ENCODE data around the gene ZDHHC17.

DNA sequence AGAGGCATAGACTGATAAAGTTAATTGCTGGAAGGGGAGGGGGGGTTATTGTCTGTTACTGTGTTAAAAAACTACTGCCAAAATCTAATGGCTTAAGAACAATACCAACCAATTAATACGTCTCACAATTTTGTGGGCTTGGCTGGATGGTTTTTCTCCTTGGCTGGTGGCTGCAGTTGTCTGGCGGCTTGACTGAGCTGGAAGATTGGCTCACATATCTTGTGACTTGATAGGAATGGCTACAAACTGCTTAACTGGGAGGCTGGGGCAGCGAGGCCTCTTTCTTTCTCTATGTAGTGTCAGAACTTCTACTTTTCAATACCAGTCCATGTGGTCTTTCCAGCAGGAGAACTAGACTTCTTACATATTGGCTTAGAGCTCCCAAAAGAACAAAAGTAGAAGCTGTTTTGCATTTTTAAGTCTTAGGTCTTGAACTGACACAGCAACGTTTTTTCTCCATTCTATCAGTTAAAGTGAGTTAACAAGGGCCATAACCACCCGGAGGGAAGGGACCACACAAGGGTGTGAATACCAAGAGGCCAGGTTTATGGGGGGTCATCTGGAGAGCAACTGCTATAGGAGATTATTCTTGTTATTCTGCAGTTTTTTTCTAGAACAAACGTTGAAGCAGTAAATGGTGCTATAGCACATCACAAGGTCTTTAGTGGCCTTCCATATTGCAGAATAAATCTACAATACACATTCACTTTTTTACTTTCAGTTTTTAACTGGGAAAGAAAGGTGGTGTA lies 46.9 kb downstream of the ZDHHC17 start:
- no peak for TF ChIP-seq EZH2 (IDR thresholded peaks at IDR 0.05)
- TF ChIP-seq, protein P1, sequence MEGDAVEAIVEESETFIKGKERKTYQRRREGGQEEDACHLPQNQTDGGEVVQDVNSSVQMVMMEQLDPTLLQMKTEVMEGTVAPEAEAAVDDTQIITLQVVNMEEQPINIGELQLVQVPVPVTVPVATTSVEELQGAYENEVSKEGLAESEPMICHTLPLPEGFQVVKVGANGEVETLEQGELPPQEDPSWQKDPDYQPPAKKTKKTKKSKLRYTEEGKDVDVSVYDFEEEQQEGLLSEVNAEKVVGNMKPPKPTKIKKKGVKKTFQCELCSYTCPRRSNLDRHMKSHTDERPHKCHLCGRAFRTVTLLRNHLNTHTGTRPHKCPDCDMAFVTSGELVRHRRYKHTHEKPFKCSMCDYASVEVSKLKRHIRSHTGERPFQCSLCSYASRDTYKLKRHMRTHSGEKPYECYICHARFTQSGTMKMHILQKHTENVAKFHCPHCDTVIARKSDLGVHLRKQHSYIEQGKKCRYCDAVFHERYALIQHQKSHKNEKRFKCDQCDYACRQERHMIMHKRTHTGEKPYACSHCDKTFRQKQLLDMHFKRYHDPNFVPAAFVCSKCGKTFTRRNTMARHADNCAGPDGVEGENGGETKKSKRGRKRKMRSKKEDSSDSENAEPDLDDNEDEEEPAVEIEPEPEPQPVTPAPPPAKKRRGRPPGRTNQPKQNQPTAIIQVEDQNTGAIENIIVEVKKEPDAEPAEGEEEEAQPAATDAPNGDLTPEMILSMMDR (IDR thresholded peaks at IDR 0.05 in 2 of 3, conservative IDR thresholded peaks at IDR 0.05 in 1 of 3; ENCODE audit: borderline replicate concordance in 1 of 3, insufficient read depth in 1 of 3, low read depth in 2 of 3, low read length in 2 of 3), result no peak
- TF ChIP-seq EZH2phosphoT487 (IDR thresholded peaks at IDR 0.05; ENCODE audit: borderline replicate concordance), result no peak
- no peak for TF ChIP-seq POLR2A (IDR thresholded peaks at IDR 0.05; ENCODE audit: borderline replicate concordance, extremely low read depth, insufficient read depth, insufficient read length)
- TF ChIP-seq, protein P2, sequence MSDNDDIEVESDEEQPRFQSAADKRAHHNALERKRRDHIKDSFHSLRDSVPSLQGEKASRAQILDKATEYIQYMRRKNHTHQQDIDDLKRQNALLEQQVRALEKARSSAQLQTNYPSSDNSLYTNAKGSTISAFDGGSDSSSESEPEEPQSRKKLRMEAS (IDR thresholded peaks at IDR 0.05), result no peak
- no peak for TF ChIP-seq YY1 (IDR thresholded peaks at IDR 0.05; ENCODE audit: extremely low read depth, insufficient replicate concordance, low read depth, low read length)
- no peak for TF ChIP-seq ELF1 (IDR thresholded peaks at IDR 0.05; ENCODE audit: borderline replicate concordance, low read depth)
- TF ChIP-seq SP1 (IDR thresholded peaks at IDR 0.05; ENCODE audit: low read depth), result no peak
- TF ChIP-seq, protein P3, sequence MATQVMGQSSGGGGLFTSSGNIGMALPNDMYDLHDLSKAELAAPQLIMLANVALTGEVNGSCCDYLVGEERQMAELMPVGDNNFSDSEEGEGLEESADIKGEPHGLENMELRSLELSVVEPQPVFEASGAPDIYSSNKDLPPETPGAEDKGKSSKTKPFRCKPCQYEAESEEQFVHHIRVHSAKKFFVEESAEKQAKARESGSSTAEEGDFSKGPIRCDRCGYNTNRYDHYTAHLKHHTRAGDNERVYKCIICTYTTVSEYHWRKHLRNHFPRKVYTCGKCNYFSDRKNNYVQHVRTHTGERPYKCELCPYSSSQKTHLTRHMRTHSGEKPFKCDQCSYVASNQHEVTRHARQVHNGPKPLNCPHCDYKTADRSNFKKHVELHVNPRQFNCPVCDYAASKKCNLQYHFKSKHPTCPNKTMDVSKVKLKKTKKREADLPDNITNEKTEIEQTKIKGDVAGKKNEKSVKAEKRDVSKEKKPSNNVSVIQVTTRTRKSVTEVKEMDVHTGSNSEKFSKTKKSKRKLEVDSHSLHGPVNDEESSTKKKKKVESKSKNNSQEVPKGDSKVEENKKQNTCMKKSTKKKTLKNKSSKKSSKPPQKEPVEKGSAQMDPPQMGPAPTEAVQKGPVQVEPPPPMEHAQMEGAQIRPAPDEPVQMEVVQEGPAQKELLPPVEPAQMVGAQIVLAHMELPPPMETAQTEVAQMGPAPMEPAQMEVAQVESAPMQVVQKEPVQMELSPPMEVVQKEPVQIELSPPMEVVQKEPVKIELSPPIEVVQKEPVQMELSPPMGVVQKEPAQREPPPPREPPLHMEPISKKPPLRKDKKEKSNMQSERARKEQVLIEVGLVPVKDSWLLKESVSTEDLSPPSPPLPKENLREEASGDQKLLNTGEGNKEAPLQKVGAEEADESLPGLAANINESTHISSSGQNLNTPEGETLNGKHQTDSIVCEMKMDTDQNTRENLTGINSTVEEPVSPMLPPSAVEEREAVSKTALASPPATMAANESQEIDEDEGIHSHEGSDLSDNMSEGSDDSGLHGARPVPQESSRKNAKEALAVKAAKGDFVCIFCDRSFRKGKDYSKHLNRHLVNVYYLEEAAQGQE (IDR thresholded peaks at IDR 0.05; ENCODE audit: low read depth), result no peak
- TF ChIP-seq CBX3 (IDR thresholded peaks at IDR 0.05; ENCODE audit: low read depth), result no peak
- no peak for TF ChIP-seq RAD21 (IDR thresholded peaks at IDR 0.05; ENCODE audit: low read depth)
- no peak for TF ChIP-seq CEBPB (IDR thresholded peaks at IDR 0.05; ENCODE audit: low read depth)
- no peak for TF ChIP-seq SIN3A (IDR thresholded peaks at IDR 0.05; ENCODE audit: low read depth)
- no peak for TF ChIP-seq EGR1 (IDR thresholded peaks at IDR 0.05; ENCODE audit: low read depth)

Data from HCT116 (cell line).